ENCODE results near the gene FBN1. TPM values are rescaled to one million over a fixed set of nuclear protein-coding genes. Genes with fewer than 3 reads are reported as not detected.

The FBN1 gene
- total RNA-seq, 1 experiment from 2014 or later: 5.2 TPM

GRCh38 chr15:48363474-48363873 lies 282.0 kb downstream of the FBN1 start (continued):
- no peak for TF ChIP-seq ATF3 (CRISPR knock-in tag; conservative IDR thresholded peaks at IDR 0.05)
- no peak for TF ChIP-seq NR2C2 (CRISPR knock-in tag; IDR thresholded peaks at IDR 0.05)
- TF ChIP-seq TEAD1 (CRISPR knock-in tag; IDR thresholded peaks at IDR 0.05): no peak
- no peak for TF ChIP-seq ZNF121 (CRISPR knock-in tag; IDR thresholded peaks at IDR 0.05)
- no peak for TF ChIP-seq ZSCAN18 (CRISPR knock-in tag; IDR thresholded peaks at IDR 0.05)
- no peak for TF ChIP-seq FOXJ3 (CRISPR knock-in tag; IDR thresholded peaks at IDR 0.05; ENCODE audit: borderline replicate concordance)
- no peak for TF ChIP-seq GABPB1 (CRISPR knock-in tag; IDR thresholded peaks at IDR 0.05)
- no peak for TF ChIP-seq ELF4 (CRISPR knock-in tag; IDR thresholded peaks at IDR 0.05; ENCODE audit: low read depth)

- H3K4me3 Mint-ChIP-seq: no peak overlapping the region
- ATAC-seq (no peak), DNase-seq (ENCODE audit: low spot score) (no peak)
- H3K27ac Mint-ChIP-seq: no peak overlapping the region
- peaks cover 4% of the 10 kb centered on the region; the same call in 1 of the 2 replicates for H3K36me3 Mint-ChIP-seq
- POLR2A ChIA-PET: no interaction called here
- H3K9me3 Mint-ChIP-seq: peaks cover 12% of the 10 kb centered on the region
- no peaks in the 10 kb centered on the region for H3K27me3 Mint-ChIP-seq (ENCODE audit: low read depth)
- H3K4me1 Mint-ChIP-seq: peaks cover 10% of the 10 kb centered on the region
- CTCF ChIA-PET: interaction anchor here (1.2 to 2.1 kb wide), 2 partner anchors 9 to 24 kb away, joined by 3 to 8 read pairs; no protein-coding TSS in a partner anchor
- TF ChIP-seq SMAD4 (CRISPR knock-in tag; IDR thresholded peaks at IDR 0.05) (no peak), PRDM15 (CRISPR knock-in tag; IDR thresholded peaks at IDR 0.05) (no peak), ATF2 (CRISPR knock-in tag; IDR thresholded peaks at IDR 0.05; ENCODE audit: borderline replicate concordance, low read depth) (no peak), CDX4 (CRISPR knock-in tag; IDR thresholded peaks at IDR 0.05; ENCODE audit: borderline replicate concordance) (no peak), TP53 (CRISPR knock-in tag; IDR thresholded peaks at IDR 0.05) (no peak), ZNF138 (CRISPR knock-in tag; conservative IDR thresholded peaks at IDR 0.05) (no peak), OVOL2 (CRISPR knock-in tag; IDR thresholded peaks at IDR 0.05; ENCODE audit: borderline replicate concordance) (no peak), FOXP4 (CRISPR knock-in tag; IDR thresholded peaks at IDR 0.05) (no peak), ATF6 (CRISPR knock-in tag; IDR thresholded peaks at IDR 0.05) (no peak), E2F5 (CRISPR knock-in tag; IDR thresholded peaks at IDR 0.05) (no peak), NFE2L1 (CRISPR knock-in tag; IDR thresholded peaks at IDR 0.05) (no peak), SOX15 (CRISPR knock-in tag; IDR thresholded peaks at IDR 0.05) (no peak), ZNF423 (CRISPR knock-in tag; IDR thresholded peaks at IDR 0.05) (no peak), RELA (CRISPR knock-in tag; IDR thresholded peaks at IDR 0.05; ENCODE audit: borderline replicate concordance) (no peak), IRF2 (CRISPR knock-in tag; IDR thresholded peaks at IDR 0.05; ENCODE audit: borderline replicate concordance, low read depth) (no peak)
Measured at GRCh38 chr15:48361685-48362084, 283.8 kb downstream of the FBN1 start.

Data from WTC11 (cell line).